ENCODE measurements around the gene CBR3.
"Not testable (repeated sequence)": the region's sequence is repeated elsewhere in the genome, so short reads cannot be mapped to it uniquely, and the experiment has no call there.

Gene CBR3

GRCh38 chr21:36117286-36117741 is 17.6 kb upstream of the CBR3 start:
- DNase-seq (ENCODE audit: low read depth, low spot score), result no peak

DNA sequence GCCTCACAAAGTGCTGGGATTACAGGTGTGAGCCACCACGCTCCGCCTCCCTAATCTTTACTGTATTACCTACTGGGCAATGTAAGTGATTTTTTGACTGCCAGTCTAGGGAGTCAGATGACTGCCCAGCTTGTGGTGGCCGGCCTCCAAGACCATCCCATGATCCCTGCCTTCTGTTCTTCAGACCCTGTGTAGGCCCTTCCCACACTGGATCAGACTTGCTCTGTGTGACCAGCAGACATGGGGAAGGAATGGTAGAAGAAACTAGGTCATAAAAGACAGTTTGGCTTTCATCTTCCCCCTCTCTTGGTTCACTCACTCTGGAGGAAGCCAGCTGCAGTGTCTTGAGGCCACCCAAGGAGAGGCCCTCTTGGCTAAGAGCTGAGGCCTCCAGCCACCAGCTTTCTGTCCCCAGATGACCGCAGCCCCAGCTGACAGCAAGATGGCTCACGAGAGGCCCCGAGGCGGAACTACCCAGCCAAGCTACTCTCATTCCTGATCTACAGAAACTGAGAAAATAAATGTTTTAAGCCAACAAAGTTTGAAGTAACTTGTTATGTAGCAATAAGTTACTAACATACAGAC is 14.5 kb upstream of the CBR3 start:
- DNase-seq (ENCODE audit: low read depth, low spot score), result no peak

- no peak for DNase-seq (ENCODE audit: low read depth, low spot score)
Measured at GRCh38 chr21:36122977-36123376, 11.9 kb upstream of the CBR3 start.

DNA sequence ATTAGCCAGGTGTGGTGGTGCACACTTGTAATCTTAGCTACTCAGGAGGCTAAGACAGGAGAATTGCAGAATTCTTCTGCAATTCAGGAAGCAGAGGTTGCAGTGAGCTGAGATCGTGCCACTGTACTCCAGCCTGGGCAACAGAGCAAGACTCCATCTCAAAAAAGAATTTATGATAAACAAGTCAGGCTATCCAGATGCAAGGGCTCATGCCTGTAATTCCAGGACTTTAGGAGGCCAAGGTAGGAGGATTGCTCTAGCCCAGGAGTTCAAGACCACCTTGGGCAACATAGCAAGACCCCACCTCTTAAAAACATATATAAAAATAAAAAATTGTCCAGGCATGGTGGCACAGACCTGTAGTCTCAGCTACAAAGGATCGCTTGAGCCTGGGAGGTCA is 10.5 kb upstream of the CBR3 start:
- DNase-seq (ENCODE audit: low read depth, low spot score), result no peak

DNA sequence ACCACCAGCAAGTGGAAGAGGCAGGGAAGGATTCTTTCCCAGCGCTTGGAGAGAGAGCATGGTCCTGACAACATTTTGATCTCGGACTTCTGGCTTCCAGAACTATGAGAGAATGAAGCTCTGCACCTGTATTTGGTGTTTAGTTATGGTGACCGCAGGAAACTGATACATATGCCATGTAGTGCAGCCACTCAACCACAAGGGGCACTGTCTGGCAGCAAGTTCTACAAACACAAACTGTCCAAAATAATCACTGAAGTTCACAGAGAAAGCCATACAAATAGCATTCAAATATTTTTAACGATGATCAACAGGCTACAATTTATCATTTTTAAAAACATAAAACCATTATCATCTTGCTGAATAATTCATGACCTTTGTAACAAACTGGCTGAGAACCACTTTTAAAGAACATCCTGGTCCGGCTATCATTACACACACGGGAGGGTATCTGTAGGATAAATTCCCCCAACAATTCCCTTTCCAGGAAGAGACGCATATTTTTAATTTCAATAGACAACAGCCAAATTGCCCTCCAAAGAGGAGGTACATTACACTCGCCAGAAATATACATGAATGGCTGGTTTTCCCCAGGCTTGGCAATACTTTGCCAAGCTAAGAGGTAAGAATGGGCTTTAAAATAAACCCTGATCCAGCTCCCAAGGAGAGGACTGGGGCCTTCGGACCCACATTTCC is 9.2 kb upstream of the CBR3 start:
- no peak for DNase-seq (ENCODE audit: low read depth, low spot score)

DNA sequence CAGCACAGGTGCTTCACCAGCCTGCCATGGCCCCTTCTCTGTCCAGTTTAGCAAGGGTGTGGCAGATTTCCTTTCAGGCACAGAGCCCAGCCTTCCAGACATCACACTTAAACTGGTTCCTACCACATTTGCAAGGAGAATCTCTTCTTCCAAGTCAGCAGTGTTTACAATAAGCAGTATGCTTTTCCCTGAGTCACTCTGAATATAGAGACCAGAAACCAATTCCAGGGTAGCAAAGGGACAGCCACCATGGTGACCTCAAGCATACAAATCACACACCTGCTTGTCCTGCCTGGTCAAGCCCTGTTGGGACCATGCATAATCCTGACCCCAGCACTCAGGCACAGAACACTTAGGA is 8.7 kb upstream of the CBR3 start:
- no peak for DNase-seq (ENCODE audit: low read depth, low spot score)

DNA sequence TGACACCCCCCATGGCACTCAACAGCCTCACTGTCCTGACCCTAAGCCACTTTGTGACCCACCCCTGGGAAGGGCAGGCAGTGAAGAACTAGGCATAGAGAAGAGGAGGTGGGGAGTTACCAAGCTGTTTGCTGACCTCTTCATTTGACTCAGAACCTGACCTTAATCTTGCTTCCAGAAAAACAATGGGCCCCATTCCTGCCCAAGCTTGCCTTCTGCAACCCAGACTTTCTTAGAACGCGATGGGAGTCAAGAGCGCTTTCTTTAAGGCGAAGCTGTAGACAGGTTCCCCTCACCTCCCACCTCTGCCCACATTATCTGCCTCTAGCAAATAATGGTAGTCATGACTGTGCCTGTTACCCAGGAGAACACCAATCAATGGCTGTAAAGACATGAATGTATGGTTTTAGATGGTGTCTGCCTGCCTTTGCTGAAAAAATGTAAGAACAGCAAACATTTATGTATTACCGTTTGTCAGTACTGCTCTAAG is 8.2 kb upstream of the CBR3 start:
- DNase-seq (ENCODE audit: low read depth, low spot score), result no peak

DNA sequence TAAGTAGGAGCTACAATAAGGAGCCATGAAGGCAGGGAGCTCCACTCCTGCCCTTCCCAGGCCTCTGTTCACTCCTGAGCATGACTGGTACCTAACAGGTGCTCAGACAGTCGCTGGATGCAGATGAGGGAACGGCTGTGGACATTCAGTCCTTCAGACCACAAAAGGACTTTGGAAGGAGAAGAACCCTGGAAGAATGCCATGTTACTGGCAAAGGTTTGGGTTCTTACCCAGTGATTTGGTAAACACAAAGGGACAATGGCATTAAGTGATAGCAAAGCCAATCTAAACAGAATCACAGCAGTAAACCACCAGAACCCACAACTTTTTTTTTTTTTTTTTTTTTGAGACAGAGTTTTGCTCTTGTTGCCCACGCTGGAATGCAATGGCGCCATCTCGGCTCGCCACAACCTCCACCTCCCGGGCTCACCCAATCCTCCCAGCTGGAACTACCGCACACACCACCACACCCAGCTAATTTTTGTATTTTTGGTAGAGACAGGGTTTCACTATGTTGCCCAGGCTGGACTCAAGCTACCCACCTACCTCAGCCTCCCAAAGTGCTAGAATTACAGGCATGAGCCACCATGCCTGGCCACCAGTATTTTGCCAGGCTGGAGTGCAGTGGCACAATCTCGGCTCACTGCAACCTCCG is 7.5 kb upstream of the CBR3 start:
- DNase-seq (ENCODE audit: low read depth, low spot score), result no peak

DNA sequence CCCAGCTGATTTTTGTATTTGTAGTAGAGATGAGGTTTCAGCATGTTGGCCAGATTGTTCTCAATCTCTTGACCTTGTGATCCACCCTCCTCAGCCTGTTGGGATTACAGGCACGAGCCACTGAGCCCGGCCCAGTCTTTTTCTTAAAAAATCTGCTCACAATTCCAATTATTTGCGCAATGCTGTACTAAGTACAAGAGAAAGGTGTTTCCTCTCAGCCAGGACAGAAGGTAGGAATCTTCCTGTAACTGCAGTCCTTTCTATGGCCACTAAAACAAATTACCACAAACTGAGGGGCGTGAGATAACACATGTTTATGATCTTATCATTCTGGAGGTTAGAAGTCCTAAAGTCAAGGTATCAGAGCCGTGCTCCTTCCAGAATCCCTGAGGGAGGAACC is 6.9 kb upstream of the CBR3 start:
- DNase-seq (ENCODE audit: low read depth, low spot score), result no peak

- DNase-seq (ENCODE audit: low read depth, low spot score), result no peak
Measured at GRCh38 chr21:36129219-36129618, 5.7 kb upstream of the CBR3 start.

- not testable (repeated sequence) for DNase-seq (ENCODE audit: low read depth, low spot score)
Measured at GRCh38 chr21:36130414-36130762, 4.5 kb upstream of the CBR3 start.

DNA sequence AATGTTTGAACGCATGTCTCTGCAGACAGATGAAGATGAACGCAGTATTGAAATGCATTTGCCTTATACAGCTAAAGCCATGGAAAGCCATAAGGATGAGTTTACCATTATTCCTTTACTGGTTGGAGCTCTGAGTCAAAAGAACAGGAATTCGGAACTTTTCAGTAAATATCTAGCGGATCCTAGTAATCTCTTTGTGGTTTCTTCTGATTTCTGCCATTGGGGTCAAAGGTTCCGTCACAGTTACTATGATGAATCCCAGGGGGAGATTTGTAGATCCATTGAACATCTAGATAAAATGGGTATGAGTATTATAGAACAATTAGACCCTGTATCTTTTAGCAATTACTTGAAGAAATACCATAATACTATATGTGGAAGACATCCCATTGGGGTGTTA is 4.0 kb upstream of the CBR3 start:
- DNase-seq (ENCODE audit: low read depth, low spot score), result not testable (repeated sequence)

DNA sequence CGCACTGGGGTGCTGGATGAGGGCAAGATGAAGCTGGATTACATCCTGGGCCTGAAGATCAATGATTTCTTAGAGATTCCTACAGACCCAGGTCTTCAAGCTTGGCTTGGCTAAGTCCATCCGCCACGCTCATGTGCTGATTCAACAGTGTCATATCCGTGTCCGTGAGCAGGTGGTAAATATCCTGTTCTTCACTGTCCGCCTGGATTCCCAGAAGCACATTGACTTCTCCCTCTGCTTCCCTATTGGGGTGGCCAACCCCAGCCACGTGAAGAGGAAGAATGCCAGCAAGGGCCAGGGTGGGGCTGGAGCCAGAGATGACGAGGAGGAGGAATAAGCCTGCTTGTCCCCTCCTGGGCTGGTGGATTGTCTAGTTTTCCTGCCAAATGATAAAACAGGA is 2.2 kb upstream of the CBR3 start:
- no peak for DNase-seq (ENCODE audit: low read depth, low spot score)

DNA sequence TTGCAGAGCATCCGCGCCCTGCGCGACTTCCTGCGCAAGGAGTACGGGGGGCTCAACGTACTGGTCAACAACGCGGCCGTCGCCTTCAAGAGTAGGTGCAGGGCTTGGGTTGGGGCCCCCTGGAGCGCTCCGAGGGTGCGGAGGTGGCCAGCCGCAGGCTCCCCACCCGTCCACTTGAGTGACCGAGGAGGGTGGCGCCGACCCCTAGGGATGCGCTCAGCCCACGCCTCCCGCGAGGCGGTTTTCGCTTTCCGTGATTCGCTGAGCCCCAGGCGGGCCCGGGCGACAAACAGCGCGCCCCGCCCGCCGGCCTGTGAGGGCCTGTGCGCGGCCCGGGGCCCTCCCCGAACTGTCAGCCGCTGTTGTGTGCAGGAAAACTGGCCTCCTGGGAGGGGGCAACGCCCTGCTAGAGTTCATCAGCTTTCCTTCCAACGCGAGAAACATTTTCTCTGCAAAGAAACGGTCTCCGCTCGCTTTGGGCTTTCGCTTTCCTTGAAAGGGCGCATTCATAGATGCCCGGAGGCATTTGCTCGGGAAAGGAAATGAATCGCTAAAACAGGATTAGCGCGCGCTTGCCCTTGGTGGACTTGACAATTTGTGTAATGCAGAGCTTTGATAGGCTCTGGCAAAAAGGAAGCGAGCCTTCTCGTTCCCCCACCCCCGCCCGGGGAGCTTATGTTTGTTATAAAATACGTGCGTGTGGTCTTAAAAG is 668 bp downstream of the CBR3 start:
- DNase-seq (ENCODE audit: low read depth, low spot score), result no peak

DNA sequence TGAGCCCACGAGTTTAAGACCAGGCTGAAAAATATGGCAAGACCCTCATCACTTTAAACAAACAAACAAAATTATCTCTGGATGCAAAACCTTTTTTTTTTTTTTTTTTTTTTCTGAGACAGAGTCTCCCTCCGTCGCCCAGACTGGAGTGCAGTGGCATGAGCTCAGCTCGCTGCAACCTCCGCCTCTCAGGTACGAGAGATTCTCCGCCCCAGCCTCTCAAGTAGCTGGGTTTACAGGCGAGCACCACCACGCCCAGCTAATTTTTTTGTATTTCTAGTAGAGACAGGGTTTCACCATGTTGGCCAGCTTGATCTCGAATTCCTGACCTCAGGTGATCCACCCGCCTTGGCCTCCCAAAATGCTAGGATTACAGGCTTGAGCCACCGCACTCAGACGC is 4.9 kb downstream of the CBR3 start:
- not testable (repeated sequence) for DNase-seq (ENCODE audit: low read depth, low spot score)

DNA sequence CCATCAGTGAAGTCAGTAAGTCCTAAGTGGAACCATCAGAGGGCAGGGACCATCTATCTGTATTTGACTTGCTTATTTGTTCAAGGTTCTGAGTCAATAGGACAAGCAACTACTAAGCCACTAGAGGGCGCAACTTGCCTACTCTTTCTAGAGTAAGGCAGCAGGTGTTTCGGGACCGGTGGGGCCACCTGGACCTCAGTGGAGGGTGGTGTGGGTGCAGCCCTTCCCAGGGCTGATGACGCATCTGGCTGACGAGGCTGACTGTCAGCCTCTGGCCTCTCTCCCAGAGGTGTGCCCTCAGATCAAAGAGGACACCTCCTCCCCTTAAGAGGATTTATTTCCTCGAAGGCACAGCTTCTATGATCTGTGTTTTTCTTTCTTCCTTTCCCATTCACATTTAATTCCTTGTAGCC is 6.6 kb downstream of the CBR3 start:
- DNase-seq (ENCODE audit: low read depth, low spot score), result peak; percentile 68

DNA sequence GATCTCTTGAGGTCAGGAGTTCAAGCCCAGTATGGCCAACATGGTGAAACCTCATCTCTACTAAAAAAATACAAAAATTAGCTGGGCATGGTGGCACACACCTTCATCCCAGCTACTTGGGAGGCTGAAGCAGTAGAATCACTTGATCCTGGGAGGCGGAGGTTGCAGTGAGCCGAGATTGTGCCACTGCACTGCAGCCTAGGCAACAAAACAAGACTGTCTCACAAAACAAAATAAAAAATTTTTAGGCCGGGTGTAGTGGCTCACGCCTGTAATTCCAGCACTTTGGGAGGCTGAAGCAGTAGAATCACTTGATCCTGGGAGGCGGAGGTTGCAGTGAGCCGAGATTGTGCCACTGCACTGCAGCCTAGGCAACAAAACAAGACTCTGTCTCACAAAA is 9.4 kb downstream of the CBR3 start:
- not testable (repeated sequence) for DNase-seq (ENCODE audit: low read depth, low spot score)

- no peak for DNase-seq (ENCODE audit: low read depth, low spot score)
Measured at GRCh38 chr21:36145259-36145658, 10.4 kb downstream of the CBR3 start.

DNA sequence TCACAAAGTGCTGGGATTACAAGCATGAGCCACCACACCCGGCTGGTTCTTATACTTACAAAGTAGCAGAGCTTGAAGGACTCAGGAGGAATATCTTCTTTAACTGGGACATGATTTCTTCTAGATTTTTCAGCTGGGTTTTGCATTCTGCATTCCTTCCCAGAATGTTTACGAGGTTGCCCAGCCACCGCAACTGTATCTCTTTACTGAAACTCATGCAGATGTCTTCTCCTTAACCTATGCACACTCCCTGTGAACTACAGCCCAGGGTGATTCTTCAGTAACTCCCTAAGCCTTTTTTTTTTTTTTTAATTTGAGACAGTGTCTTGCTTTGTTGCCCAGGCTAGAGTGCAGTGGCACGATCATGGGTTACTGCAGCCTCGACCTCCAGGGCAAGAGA is 13.0 kb downstream of the CBR3 start:
- no peak for DNase-seq (ENCODE audit: low read depth, low spot score)

DNA sequence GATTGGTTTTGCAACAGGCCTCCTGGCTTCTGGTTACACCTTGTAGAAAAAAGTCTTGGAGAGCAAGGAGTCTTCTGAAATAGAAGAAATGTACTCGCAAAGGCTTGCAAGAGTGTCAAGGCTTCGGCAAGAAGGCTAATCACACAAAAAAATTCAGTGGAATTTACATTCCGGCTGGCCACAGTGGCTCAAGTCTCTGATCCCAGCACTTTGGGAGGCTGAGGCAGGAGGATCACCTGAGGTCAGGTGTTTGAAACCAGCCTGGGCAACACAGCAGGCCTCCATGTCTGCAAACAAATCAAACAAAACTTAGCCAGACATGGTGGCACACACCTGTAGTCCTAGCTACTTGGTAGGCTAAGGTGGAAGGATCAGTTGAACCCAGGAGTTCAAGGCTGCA is 14.0 kb downstream of the CBR3 start:
- DNase-seq (ENCODE audit: low read depth, low spot score), result no peak

DNA sequence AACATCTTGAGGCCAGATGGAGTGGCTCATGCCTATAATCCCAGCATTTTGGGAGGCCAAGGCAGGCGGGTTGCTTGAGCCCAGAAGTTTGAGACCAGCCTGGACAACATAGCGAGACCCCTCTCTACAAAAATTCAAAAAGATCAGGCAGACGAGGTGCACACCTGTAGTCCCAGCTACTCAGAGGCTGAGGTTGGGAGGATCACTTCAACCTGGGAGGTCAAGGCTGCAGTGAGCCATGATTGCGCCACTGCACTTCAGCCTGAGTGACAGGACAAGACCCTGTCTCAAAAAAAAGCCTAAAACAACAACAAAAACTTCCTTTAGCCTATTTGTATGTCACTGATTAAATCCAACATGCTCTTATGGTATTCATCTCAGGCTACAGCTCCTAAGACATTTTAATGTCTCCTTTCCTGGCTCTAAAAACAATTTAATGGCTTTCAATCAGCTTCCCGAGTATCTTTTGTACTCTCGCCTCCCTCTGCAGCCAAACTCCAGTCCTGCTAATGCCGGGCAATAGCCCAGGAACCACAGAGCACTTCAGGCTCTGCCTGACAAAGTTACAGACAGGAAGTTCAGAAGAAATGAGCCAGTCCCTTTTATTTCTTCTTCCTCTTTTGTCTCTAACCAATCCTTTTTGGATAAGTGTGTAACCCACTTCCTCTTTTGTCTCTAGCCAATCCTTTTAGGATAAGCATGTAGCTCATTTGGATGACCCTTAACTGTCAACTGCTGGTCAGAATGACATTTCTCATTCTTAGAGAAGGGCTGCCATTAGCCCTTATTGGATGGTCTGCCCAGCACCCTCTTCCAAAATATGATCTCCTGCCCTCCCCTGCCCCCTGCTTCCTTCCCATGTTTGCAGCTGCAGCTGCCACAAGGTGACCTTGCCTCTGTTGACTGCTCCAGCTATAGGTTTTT is 15.2 kb downstream of the CBR3 start:
- no peak for DNase-seq (ENCODE audit: low read depth, low spot score)

Measured in activated naive CD8-positive, alpha-beta T cell treated with anti-CD3 and anti-CD28 coated beads, Interleukin-2, amount 50 U/mL, for 16 hours (primary cell).